LNCaP clone FGC (cell line): Measurements from ENCODE around the gene OR1K1.

Experiments
- DNase-seq: peaks from one replicate; pipeline ENCODE4 v3.0.0-alpha.2; 2011; ENCODE audit warnings: low read depth
- H3K4me3 ChIP-seq: 2 replicates; pipeline ENCODE4 v1.5.1; 2011; ENCODE audit warnings: mild to moderate bottlenecking, low read depth, low read length, control low read depth
- TF ChIP-seq, protein P1 (sequence below): IDR thresholded peaks from 2 replicates; pipeline ENCODE4 v1.5.1; 2012; ENCODE audit warnings: mild to moderate bottlenecking; ENCODE audit not compliant: control insufficient read depth, insufficient read depth; ENCODE audit errors: extremely low read depth

OR1K1 gene

DNA sequence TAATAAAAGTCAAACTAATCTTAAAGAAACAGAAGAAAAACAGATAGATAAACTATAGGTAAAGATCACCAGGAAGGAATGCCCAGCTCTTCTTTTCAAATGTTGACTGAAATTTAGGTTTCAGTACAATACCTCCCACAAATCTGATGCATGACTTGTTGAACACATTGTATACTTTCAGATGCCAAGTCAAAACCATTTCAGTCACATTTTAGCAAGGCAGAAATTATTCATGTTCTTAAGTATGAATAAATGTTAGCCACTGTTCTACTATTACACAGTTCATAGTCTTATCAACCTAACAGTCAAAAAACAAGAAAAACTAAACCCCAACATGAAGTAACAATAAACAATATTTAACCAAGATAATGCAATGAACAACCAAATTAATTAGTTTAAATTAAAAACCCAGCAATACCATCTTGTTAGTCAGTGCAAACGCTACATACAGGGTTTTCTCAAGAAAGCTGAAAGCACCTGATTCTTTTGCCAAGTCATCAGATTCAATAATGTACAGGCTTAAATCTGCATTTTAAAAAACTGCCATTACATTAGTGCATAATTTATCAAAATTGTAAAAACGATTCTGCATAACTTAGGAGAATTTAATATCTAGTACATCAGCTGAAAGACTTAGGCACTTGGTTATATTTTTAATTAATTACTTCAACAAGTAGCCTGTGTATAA is 48.5 kb downstream of the OR1K1 start:
- DNase-seq: no peak
- no peak overlapping the region for H3K4me3 ChIP-seq
- TF ChIP-seq, protein P1, sequence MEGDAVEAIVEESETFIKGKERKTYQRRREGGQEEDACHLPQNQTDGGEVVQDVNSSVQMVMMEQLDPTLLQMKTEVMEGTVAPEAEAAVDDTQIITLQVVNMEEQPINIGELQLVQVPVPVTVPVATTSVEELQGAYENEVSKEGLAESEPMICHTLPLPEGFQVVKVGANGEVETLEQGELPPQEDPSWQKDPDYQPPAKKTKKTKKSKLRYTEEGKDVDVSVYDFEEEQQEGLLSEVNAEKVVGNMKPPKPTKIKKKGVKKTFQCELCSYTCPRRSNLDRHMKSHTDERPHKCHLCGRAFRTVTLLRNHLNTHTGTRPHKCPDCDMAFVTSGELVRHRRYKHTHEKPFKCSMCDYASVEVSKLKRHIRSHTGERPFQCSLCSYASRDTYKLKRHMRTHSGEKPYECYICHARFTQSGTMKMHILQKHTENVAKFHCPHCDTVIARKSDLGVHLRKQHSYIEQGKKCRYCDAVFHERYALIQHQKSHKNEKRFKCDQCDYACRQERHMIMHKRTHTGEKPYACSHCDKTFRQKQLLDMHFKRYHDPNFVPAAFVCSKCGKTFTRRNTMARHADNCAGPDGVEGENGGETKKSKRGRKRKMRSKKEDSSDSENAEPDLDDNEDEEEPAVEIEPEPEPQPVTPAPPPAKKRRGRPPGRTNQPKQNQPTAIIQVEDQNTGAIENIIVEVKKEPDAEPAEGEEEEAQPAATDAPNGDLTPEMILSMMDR: no peak
